HL-60 (cell line): Measurements from ENCODE around the gene TMEM88.

Experiments
- DNase-seq, 2 experiments: peaks; one replicate each; pipeline ENCODE4 v3.0.0-alpha.2; 2010 to 2020; ENCODE audit warnings: low read depth in 1 of 2, low spot score in 1 of 2
- H3K27ac ChIP-seq: fragments of 250-450 bp; sonication (Bioruptor Pico); replicated peaks from 2 replicates; pipeline ENCODE4 v1.5.1; 2020; ENCODE audit warnings: mild to moderate bottlenecking, moderate library complexity
- H3K27me3 ChIP-seq: fragments of 250-450 bp; sonication (Bioruptor Pico); 2 replicates; pipeline ENCODE4 v1.5.1; 2021; ENCODE audit warnings: mild to moderate bottlenecking, moderate library complexity; ENCODE audit not compliant: insufficient read depth, poor library complexity, severe bottlenecking
- H3K4me3 ChIP-seq: replicated peaks from 2 replicates; pipeline ENCODE4 v1.5.1; 2011; ENCODE audit warnings: mild to moderate bottlenecking, control low read depth, low read length; ENCODE audit not compliant: insufficient read depth
- GABPA ChIP-seq: IDR thresholded peaks from 2 replicates; pipeline ENCODE4 v1.6.1; 2012; ENCODE audit warnings: low read depth
- POLR2AphosphoS5 ChIP-seq: IDR thresholded peaks from 2 replicates; pipeline ENCODE4 v1.6.1; 2012; ENCODE audit warnings: low read depth
- SPI1 ChIP-seq: IDR thresholded peaks from 2 replicates; pipeline ENCODE4 v1.6.1; 2012; ENCODE audit warnings: low read depth, mild to moderate bottlenecking, borderline replicate concordance
- TF ChIP-seq, protein P1 (sequence below): IDR thresholded peaks from 2 replicates; pipeline ENCODE4 v1.6.1; 2012; ENCODE audit warnings: low read depth; ENCODE audit not compliant: insufficient replicate concordance
- TF ChIP-seq, protein P2 (sequence below): IDR thresholded peaks from one replicate; pipeline ENCODE4 v1.5.1; 2011; ENCODE audit warnings: low read length, control low read depth, inconsistent platforms; ENCODE audit not compliant: insufficient read depth

TMEM88 gene

GRCh38 chr17:7885367-7886226 is 30.7 kb downstream of the TMEM88 start:
- H3K27ac ChIP-seq, result peak overlapping the region; percentile 92
- no peaks in the 10 kb centered on the region for H3K27me3 ChIP-seq
- TF ChIP-seq, protein P1, sequence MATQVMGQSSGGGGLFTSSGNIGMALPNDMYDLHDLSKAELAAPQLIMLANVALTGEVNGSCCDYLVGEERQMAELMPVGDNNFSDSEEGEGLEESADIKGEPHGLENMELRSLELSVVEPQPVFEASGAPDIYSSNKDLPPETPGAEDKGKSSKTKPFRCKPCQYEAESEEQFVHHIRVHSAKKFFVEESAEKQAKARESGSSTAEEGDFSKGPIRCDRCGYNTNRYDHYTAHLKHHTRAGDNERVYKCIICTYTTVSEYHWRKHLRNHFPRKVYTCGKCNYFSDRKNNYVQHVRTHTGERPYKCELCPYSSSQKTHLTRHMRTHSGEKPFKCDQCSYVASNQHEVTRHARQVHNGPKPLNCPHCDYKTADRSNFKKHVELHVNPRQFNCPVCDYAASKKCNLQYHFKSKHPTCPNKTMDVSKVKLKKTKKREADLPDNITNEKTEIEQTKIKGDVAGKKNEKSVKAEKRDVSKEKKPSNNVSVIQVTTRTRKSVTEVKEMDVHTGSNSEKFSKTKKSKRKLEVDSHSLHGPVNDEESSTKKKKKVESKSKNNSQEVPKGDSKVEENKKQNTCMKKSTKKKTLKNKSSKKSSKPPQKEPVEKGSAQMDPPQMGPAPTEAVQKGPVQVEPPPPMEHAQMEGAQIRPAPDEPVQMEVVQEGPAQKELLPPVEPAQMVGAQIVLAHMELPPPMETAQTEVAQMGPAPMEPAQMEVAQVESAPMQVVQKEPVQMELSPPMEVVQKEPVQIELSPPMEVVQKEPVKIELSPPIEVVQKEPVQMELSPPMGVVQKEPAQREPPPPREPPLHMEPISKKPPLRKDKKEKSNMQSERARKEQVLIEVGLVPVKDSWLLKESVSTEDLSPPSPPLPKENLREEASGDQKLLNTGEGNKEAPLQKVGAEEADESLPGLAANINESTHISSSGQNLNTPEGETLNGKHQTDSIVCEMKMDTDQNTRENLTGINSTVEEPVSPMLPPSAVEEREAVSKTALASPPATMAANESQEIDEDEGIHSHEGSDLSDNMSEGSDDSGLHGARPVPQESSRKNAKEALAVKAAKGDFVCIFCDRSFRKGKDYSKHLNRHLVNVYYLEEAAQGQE, result no peak
- H3K4me3 ChIP-seq, result peak overlapping the region; percentile 57
- DNase-seq, result peak in 1 of 2 experiments; percentile 21

DNA sequence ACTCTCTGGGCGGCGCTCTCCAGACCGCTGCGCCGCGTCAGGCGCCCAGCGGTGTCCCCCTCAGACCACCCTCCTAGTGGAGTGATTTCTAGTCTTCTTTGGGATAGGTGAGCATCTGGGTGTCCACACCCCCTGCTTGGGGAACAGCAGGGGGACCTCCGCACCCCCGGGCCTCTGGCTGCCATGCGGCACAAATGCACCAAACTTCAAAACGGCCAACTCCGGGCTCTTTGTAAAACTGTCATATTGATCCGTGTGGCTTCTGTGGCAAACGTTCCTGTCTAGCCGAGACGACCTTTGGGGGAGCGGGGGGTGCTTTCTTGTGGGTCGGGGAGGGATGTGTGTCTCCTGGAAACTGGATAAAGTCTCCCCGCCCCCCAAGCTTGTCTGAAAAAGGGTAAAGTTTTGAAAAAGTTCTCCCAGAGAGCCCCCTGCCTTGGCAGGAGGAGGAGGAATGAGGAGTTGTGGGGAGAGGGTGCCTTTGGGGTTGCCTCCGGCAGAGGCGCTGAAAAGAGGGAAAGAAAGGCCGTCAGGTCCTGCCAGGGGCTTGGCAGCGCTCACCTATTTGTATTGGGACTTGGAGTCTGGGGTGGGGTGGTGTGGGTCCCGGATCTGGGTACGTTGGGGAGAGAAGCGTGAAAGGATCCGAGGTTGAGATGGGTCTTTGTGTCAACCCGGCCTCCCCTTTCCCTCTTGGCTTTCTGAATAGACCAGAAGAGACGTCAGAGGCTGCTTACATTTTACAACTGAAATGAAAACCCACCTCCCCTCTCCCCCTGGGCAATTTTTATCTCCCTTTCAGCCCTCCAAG is 31.6 kb downstream of the TMEM88 start:
- Histone ChIP-seq H3K27ac (peak overlapping the region; percentile 92), H3K27me3 (no peaks in the 10 kb centered on the region), H3K4me3 (peak overlapping the region; percentile 57)
- TF ChIP-seq GABPA (no peak), POLR2AphosphoS5 (no peak), SPI1 (no peak)
- TF ChIP-seq, protein P2, sequence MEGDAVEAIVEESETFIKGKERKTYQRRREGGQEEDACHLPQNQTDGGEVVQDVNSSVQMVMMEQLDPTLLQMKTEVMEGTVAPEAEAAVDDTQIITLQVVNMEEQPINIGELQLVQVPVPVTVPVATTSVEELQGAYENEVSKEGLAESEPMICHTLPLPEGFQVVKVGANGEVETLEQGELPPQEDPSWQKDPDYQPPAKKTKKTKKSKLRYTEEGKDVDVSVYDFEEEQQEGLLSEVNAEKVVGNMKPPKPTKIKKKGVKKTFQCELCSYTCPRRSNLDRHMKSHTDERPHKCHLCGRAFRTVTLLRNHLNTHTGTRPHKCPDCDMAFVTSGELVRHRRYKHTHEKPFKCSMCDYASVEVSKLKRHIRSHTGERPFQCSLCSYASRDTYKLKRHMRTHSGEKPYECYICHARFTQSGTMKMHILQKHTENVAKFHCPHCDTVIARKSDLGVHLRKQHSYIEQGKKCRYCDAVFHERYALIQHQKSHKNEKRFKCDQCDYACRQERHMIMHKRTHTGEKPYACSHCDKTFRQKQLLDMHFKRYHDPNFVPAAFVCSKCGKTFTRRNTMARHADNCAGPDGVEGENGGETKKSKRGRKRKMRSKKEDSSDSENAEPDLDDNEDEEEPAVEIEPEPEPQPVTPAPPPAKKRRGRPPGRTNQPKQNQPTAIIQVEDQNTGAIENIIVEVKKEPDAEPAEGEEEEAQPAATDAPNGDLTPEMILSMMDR, result no peak
- TF ChIP-seq, protein P1, result no peak
- DNase-seq, result no peak

DNA sequence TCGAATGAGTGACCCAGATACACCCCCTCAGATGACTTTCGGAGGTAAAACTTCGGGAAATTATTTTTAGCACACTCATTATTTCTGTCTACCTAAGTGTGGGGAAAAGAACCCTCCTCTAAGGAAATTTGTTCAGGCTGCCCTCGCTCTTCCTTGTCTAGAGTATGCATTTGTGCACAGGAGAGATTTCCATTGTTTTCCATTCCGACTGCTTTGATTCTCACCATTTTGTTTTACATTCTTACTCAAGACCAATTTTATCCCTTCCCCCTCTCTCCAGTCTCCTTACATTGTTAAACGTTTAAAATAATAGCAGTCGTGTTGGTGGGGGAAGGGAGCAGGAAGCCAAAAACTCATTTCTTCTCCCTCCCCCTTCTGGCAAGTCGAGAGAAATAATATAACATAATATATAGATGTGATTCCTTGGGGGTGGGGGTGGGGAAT is 32.2 kb downstream of the TMEM88 start:
- H3K27ac ChIP-seq, result peak overlapping the region; percentile 92
- peak in 1 of 2 experiments; percentile 64 for DNase-seq
- peak overlapping the region; percentile 57 for H3K4me3 ChIP-seq
- no peak for TF ChIP-seq SPI1
- TF ChIP-seq, protein P2, result no peak
- TF ChIP-seq GABPA, result no peak
- TF ChIP-seq POLR2AphosphoS5, result no peak
- TF ChIP-seq, protein P1, result no peak
- no peaks in the 10 kb centered on the region for H3K27me3 ChIP-seq
